WTC11 (cell line): ENCODE data around the gene HIVEP2. TPM values are rescaled to one million over a fixed set of nuclear protein-coding genes. Genes with fewer than 3 reads are reported as not detected.
A peak's percentile ranks its signal among the peaks of the same experiment; 100 is the strongest.

Experiments
- ATAC-seq: fragments of 200-7000 bp; cut with Tn5 transposase; 2 replicates; pipeline ENCODE4 v1.10.0; 2021; ENCODE audit warnings: mild to moderate bottlenecking, moderate library complexity
- CTCF ChIA-PET: fragments of 300-600 bp; sonication (Branson Sonifier 250); formaldehyde crosslinking; loops from one replicate; lab custom pipeline; 2021; ENCODE audit warnings: antibody characterized with exemption; lab: Charles Lee
- POLR2A ChIA-PET: fragments of 350-600 bp; sonication (Branson Sonifier 250); formaldehyde crosslinking; loops from one replicate; lab custom pipeline; 2021; ENCODE audit warnings: antibody characterized with exemption; lab: Charles Lee
- DNase-seq: peaks from one replicate; pipeline ENCODE4 v3.0.0; 2021; ENCODE audit warnings: low spot score
- H3K27ac Mint-ChIP-seq: 2 replicates; pipeline ENCODE4 v1.8.0; 2021; ENCODE audit warnings: mixed read lengths
- H3K27me3 Mint-ChIP-seq: 2 replicates; pipeline ENCODE4 v1.8.0; 2021; ENCODE audit warnings: low read depth, mild to moderate bottlenecking, moderate library complexity, mixed read lengths
- H3K36me3 Mint-ChIP-seq: 2 replicates; pipeline ENCODE4 v1.8.0; 2021; ENCODE audit warnings: mixed read lengths
- H3K4me1 Mint-ChIP-seq: 2 replicates; pipeline ENCODE4 v1.8.0; 2022; ENCODE audit warnings: mixed read lengths
- H3K4me3 Mint-ChIP-seq: 2 replicates; pipeline ENCODE4 v1.8.0; 2021; ENCODE audit warnings: mild to moderate bottlenecking, moderate library complexity, mixed read lengths
- H3K9me3 Mint-ChIP-seq: 2 replicates; pipeline ENCODE4 v1.8.0; 2021; ENCODE audit warnings: mixed read lengths
- CREB1 ChIP-seq: sonication (generic); formaldehyde crosslinking; IDR thresholded peaks from 2 replicates; pipeline ENCODE4 v1.8.0; 2023; ENCODE audit warnings: mild to moderate bottlenecking, missing genetic modification reagents
- CREM ChIP-seq: sonication (generic); formaldehyde crosslinking; IDR thresholded peaks from 2 replicates; pipeline ENCODE4 v1.8.1; 2022; ENCODE audit warnings: mild to moderate bottlenecking, missing genetic modification reagents, moderate library complexity
- FOXJ3 ChIP-seq: sonication (generic); formaldehyde crosslinking; IDR thresholded peaks from 2 replicates; pipeline ENCODE4 v1.9.0; 2021; ENCODE audit warnings: missing genetic modification reagents, mild to moderate bottlenecking, borderline replicate concordance
- GRHL2 ChIP-seq: fragments of 250-450 bp; sonication (Bioruptor Pico); IDR thresholded peaks from 2 replicates; pipeline ENCODE4 v1.8.0; 2022; ENCODE audit warnings: mild to moderate bottlenecking, moderate library complexity; ENCODE audit not compliant: insufficient replicate concordance, severe bottlenecking
- MYBL2 ChIP-seq: sonication (generic); formaldehyde crosslinking; IDR thresholded peaks from 2 replicates; pipeline ENCODE4 v1.8.1; 2023; ENCODE audit warnings: mild to moderate bottlenecking, moderate library complexity, missing genetic modification reagents
- OVOL2 ChIP-seq: fragments of 250-450 bp; sonication (Bioruptor Pico); IDR thresholded peaks from 2 replicates; pipeline ENCODE4 v1.9.0; 2021; ENCODE audit warnings: mild to moderate bottlenecking, borderline replicate concordance
- SMAD3 ChIP-seq: sonication (generic); formaldehyde crosslinking; IDR thresholded peaks from 2 replicates; pipeline ENCODE4 v1.8.0; 2022; ENCODE audit warnings: missing genetic modification reagents, mild to moderate bottlenecking, borderline replicate concordance
- SOX15 ChIP-seq: fragments of 250-450 bp; sonication (Bioruptor Pico); IDR thresholded peaks from 2 replicates; pipeline ENCODE4 v1.9.0; 2021; ENCODE audit warnings: mild to moderate bottlenecking
- SP1 ChIP-seq: sonication (generic); formaldehyde crosslinking; conservative IDR thresholded peaks from 2 replicates; pipeline ENCODE4 v1.8.1; 2022; ENCODE audit warnings: missing genetic modification reagents
- TEAD4 ChIP-seq: sonication (generic); formaldehyde crosslinking; IDR thresholded peaks from 2 replicates; pipeline ENCODE4 v1.8.0; 2022; ENCODE audit warnings: mild to moderate bottlenecking, missing genetic modification reagents
- ZNF219 ChIP-seq: sonication (generic); formaldehyde crosslinking; IDR thresholded peaks from 2 replicates; pipeline ENCODE4 v1.8.0; 2023; ENCODE audit warnings: missing genetic modification reagents, mild to moderate bottlenecking, borderline replicate concordance
- ZNF317 ChIP-seq: sonication (generic); formaldehyde crosslinking; IDR thresholded peaks from 2 replicates; pipeline ENCODE4 v1.8.1; 2023; ENCODE audit warnings: low read depth, mild to moderate bottlenecking, moderate library complexity, missing genetic modification reagents, borderline replicate concordance
- ZNF416 ChIP-seq: fragments of 250-450 bp; sonication (Bioruptor Pico); IDR thresholded peaks from 2 replicates; pipeline ENCODE4 v1.9.0; 2021; ENCODE audit warnings: mild to moderate bottlenecking, inconsistent platforms
- ZNF423 ChIP-seq: fragments of 250-450 bp; sonication (Bioruptor Pico); IDR thresholded peaks from 2 replicates; pipeline ENCODE4 v2.1.2; 2022; ENCODE audit warnings: mild to moderate bottlenecking, moderate library complexity
- total RNA-seq: library from RNA; stranded (reverse); gene quantifications from 3 replicates; pipeline ENCODE4 v1.2.3, GENCODE V29; 2021
- TF ChIP-seq, protein P1 (sequence below): sonication (generic); formaldehyde crosslinking; IDR thresholded peaks from 2 replicates; pipeline ENCODE4 v1.8.1; 2023; ENCODE audit warnings: mild to moderate bottlenecking, missing genetic modification reagents, moderate library complexity
- TF ChIP-seq, protein P2 (sequence below): fragments of 200-600 bp; IDR thresholded peaks from 2 replicates; pipeline ENCODE4 v1.8.0; 2022; ENCODE audit warnings: antibody characterized with exemption
- TF ChIP-seq, protein P3 (sequence below): sonication (generic); formaldehyde crosslinking; IDR thresholded peaks from 2 replicates; pipeline ENCODE4 v1.8.0; 2022; ENCODE audit warnings: mild to moderate bottlenecking, missing genetic modification reagents
- TF ChIP-seq, protein P4 (sequence below): fragments of 250-450 bp; sonication (Bioruptor Pico); IDR thresholded peaks from 2 replicates; pipeline ENCODE4 v1.9.0; 2021; ENCODE audit warnings: moderate library complexity, mild to moderate bottlenecking, inconsistent platforms, borderline replicate concordance
- TF ChIP-seq, protein P5 (sequence below): sonication (generic); formaldehyde crosslinking; IDR thresholded peaks from 2 replicates; pipeline ENCODE4 v1.8.1; 2023; ENCODE audit warnings: mild to moderate bottlenecking, missing genetic modification reagents, moderate library complexity
- TF ChIP-seq, protein P6 (sequence below): sonication (generic); formaldehyde crosslinking; IDR thresholded peaks from 2 replicates; pipeline ENCODE4 v1.8.0; 2023; ENCODE audit warnings: missing genetic modification reagents, mild to moderate bottlenecking, borderline replicate concordance
- TF ChIP-seq, protein P7 (sequence below): sonication (generic); formaldehyde crosslinking; IDR thresholded peaks from 2 replicates; pipeline ENCODE4 v1.8.1; 2023; ENCODE audit warnings: mild to moderate bottlenecking, moderate library complexity, missing genetic modification reagents
- TF ChIP-seq, protein P8 (sequence below): sonication (generic); formaldehyde crosslinking; IDR thresholded peaks from 2 replicates; pipeline ENCODE4 v1.8.0; 2023; ENCODE audit warnings: mild to moderate bottlenecking, missing genetic modification reagents

The HIVEP2 gene
- total RNA-seq, 1 experiment from 2014 or later, result 11.5 TPM

DNA sequence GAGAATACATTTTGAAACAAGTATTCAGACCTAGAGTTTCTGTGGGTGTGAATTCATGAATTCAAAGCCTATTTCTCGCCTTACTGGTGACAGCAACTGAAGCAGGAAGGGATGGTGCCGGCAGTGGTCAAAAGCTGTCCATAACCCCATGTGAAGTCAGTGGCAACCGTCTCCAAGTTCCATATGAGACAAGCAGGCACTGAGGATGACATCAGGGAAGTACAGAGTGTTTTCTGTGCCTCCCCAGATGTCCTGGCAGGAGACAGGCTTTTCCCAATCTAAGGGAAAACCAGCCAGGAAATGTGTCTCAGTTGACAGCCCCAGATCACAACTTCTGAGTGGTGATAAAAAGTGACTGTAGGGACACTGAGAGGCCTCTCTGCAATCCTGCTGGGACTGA is 66.6 kb downstream of the HIVEP2 start:
- POLR2A ChIA-PET, result no interaction called here
- no peaks in the 10 kb centered on the region for H3K36me3 Mint-ChIP-seq
- no peaks in the 10 kb centered on the region for H3K27me3 Mint-ChIP-seq
- peaks cover 30% of the 10 kb centered on the region for H3K4me1 Mint-ChIP-seq
- CTCF ChIA-PET, result no interaction called here
- DNase-seq (no peak), ATAC-seq (no peak)
- H3K4me3 Mint-ChIP-seq, result no peak overlapping the region
- no peaks in the 10 kb centered on the region for H3K9me3 Mint-ChIP-seq
- no peak overlapping the region for H3K27ac Mint-ChIP-seq
- TF ChIP-seq, protein P1, sequence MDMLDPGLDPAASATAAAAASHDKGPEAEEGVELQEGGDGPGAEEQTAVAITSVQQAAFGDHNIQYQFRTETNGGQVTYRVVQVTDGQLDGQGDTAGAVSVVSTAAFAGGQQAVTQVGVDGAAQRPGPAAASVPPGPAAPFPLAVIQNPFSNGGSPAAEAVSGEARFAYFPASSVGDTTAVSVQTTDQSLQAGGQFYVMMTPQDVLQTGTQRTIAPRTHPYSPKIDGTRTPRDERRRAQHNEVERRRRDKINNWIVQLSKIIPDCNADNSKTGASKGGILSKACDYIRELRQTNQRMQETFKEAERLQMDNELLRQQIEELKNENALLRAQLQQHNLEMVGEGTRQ (CRISPR knock-in tag), result no peak
- no peak for TF ChIP-seq FOXJ3 (CRISPR knock-in tag)
- TF ChIP-seq, protein P2, sequence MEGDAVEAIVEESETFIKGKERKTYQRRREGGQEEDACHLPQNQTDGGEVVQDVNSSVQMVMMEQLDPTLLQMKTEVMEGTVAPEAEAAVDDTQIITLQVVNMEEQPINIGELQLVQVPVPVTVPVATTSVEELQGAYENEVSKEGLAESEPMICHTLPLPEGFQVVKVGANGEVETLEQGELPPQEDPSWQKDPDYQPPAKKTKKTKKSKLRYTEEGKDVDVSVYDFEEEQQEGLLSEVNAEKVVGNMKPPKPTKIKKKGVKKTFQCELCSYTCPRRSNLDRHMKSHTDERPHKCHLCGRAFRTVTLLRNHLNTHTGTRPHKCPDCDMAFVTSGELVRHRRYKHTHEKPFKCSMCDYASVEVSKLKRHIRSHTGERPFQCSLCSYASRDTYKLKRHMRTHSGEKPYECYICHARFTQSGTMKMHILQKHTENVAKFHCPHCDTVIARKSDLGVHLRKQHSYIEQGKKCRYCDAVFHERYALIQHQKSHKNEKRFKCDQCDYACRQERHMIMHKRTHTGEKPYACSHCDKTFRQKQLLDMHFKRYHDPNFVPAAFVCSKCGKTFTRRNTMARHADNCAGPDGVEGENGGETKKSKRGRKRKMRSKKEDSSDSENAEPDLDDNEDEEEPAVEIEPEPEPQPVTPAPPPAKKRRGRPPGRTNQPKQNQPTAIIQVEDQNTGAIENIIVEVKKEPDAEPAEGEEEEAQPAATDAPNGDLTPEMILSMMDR, result no peak
- no peak for TF ChIP-seq GRHL2
- TF ChIP-seq CREB1 (CRISPR knock-in tag), result no peak
- TF ChIP-seq OVOL2 (CRISPR knock-in tag), result no peak
- no peak for TF ChIP-seq ZNF317 (CRISPR knock-in tag)
- TF ChIP-seq MYBL2 (CRISPR knock-in tag), result no peak
- TF ChIP-seq, protein P3, sequence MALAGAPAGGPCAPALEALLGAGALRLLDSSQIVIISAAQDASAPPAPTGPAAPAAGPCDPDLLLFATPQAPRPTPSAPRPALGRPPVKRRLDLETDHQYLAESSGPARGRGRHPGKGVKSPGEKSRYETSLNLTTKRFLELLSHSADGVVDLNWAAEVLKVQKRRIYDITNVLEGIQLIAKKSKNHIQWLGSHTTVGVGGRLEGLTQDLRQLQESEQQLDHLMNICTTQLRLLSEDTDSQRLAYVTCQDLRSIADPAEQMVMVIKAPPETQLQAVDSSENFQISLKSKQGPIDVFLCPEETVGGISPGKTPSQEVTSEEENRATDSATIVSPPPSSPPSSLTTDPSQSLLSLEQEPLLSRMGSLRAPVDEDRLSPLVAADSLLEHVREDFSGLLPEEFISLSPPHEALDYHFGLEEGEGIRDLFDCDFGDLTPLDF, result no peak
- no peak for TF ChIP-seq TEAD4 (CRISPR knock-in tag)
- no peak for TF ChIP-seq SOX15
- no peak for TF ChIP-seq SP1 (CRISPR knock-in tag)
- no peak for TF ChIP-seq CREM (CRISPR knock-in tag)
- no peak for TF ChIP-seq ZNF416
- TF ChIP-seq, protein P4, sequence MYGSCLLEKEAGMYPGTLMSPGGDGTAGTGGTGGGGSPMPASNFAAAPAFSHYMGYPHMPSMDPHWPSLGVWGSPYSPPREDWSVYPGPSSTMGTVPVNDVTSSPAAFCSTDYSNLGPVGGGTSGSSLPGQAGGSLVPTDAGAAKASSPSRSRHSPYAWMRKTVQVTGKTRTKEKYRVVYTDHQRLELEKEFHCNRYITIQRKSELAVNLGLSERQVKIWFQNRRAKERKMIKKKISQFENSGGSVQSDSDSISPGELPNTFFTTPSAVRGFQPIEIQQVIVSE (CRISPR knock-in tag), result no peak

DNA sequence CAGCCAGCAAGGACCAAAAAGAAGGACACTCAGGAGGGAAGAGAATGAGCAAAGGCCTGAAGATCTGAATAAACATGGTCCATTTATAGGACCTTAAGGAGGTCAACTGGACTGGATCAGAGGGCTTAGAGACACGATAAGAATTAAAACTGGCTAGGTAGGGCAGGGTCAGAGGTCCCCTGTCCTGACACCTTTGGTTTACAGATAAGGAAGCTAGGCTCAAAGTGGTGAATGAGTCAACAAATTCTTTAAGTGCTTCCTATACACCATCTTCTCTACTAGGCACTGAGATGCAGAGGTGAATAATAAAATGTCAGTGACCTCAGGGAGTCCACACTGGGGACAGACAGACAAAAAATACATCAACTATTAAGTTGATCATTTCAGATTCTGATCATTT is 70.3 kb downstream of the HIVEP2 start:
- DNase-seq (no peak), ATAC-seq (peak; percentile 51; the same call in 1 of the 2 replicates)
- CTCF ChIA-PET, result no interaction called here
- POLR2A ChIA-PET, result no interaction called here
- Mint-ChIP-seq H3K4me1 (peaks cover 37% of the 10 kb centered on the region), H3K4me3 (no peak overlapping the region), H3K27me3 (no peaks in the 10 kb centered on the region), H3K9me3 (no peaks in the 10 kb centered on the region), H3K27ac (peak overlapping the region; percentile 19; the same call in 1 of the 2 replicates), H3K36me3 (no peaks in the 10 kb centered on the region)
- TF ChIP-seq ZNF416, result no peak
- TF ChIP-seq, protein P5, sequence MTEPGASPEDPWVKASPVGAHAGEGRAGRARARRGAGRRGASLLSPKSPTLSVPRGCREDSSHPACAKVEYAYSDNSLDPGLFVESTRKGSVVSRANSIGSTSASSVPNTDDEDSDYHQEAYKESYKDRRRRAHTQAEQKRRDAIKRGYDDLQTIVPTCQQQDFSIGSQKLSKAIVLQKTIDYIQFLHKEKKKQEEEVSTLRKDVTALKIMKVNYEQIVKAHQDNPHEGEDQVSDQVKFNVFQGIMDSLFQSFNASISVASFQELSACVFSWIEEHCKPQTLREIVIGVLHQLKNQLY (CRISPR knock-in tag), result no peak
- no peak for TF ChIP-seq ZNF219 (CRISPR knock-in tag)
- TF ChIP-seq ZNF423 (CRISPR knock-in tag), result no peak
- TF ChIP-seq, protein P6, sequence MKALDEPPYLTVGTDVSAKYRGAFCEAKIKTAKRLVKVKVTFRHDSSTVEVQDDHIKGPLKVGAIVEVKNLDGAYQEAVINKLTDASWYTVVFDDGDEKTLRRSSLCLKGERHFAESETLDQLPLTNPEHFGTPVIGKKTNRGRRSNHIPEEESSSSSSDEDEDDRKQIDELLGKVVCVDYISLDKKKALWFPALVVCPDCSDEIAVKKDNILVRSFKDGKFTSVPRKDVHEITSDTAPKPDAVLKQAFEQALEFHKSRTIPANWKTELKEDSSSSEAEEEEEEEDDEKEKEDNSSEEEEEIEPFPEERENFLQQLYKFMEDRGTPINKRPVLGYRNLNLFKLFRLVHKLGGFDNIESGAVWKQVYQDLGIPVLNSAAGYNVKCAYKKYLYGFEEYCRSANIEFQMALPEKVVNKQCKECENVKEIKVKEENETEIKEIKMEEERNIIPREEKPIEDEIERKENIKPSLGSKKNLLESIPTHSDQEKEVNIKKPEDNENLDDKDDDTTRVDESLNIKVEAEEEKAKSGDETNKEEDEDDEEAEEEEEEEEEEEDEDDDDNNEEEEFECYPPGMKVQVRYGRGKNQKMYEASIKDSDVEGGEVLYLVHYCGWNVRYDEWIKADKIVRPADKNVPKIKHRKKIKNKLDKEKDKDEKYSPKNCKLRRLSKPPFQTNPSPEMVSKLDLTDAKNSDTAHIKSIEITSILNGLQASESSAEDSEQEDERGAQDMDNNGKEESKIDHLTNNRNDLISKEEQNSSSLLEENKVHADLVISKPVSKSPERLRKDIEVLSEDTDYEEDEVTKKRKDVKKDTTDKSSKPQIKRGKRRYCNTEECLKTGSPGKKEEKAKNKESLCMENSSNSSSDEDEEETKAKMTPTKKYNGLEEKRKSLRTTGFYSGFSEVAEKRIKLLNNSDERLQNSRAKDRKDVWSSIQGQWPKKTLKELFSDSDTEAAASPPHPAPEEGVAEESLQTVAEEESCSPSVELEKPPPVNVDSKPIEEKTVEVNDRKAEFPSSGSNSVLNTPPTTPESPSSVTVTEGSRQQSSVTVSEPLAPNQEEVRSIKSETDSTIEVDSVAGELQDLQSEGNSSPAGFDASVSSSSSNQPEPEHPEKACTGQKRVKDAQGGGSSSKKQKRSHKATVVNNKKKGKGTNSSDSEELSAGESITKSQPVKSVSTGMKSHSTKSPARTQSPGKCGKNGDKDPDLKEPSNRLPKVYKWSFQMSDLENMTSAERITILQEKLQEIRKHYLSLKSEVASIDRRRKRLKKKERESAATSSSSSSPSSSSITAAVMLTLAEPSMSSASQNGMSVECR (CRISPR knock-in tag), result no peak
- TF ChIP-seq, protein P7, sequence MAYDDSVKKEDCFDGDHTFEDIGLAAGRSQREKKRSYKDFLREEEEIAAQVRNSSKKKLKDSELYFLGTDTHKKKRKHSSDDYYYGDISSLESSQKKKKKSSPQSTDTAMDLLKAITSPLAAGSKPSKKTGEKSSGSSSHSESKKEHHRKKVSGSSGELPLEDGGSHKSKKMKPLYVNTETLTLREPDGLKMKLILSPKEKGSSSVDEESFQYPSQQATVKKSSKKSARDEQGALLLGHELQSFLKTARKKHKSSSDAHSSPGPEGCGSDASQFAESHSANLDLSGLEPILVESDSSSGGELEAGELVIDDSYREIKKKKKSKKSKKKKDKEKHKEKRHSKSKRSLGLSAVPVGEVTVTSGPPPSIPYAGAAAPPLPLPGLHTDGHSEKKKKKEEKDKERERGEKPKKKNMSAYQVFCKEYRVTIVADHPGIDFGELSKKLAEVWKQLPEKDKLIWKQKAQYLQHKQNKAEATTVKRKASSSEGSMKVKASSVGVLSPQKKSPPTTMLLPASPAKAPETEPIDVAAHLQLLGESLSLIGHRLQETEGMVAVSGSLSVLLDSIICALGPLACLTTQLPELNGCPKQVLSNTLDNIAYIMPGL (CRISPR knock-in tag), result no peak
- TF ChIP-seq, protein P8, sequence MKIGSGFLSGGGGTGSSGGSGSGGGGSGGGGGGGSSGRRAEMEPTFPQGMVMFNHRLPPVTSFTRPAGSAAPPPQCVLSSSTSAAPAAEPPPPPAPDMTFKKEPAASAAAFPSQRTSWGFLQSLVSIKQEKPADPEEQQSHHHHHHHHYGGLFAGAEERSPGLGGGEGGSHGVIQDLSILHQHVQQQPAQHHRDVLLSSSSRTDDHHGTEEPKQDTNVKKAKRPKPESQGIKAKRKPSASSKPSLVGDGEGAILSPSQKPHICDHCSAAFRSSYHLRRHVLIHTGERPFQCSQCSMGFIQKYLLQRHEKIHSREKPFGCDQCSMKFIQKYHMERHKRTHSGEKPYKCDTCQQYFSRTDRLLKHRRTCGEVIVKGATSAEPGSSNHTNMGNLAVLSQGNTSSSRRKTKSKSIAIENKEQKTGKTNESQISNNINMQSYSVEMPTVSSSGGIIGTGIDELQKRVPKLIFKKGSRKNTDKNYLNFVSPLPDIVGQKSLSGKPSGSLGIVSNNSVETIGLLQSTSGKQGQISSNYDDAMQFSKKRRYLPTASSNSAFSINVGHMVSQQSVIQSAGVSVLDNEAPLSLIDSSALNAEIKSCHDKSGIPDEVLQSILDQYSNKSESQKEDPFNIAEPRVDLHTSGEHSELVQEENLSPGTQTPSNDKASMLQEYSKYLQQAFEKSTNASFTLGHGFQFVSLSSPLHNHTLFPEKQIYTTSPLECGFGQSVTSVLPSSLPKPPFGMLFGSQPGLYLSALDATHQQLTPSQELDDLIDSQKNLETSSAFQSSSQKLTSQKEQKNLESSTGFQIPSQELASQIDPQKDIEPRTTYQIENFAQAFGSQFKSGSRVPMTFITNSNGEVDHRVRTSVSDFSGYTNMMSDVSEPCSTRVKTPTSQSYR (CRISPR knock-in tag), result no peak
- no peak for TF ChIP-seq SP1 (CRISPR knock-in tag)
- TF ChIP-seq SMAD3 (CRISPR knock-in tag), result no peak
